Activated T-helper 1 cell treated with anti-CD3 and anti-CD28 coated beads, Interleukin-12 subunit alpha, Interleukin-12 subunit beta, Interleukin-2, Interleukin-4 antibody, amounts not matched to agents 30 ng/mL and 10 ng/mL and 1 ng/mL, durations not matched to agents 14 hours and 24 hours and 36 hours (primary cell): ENCODE measurements around the gene KLHL40. TPM values are rescaled to one million over a fixed set of nuclear protein-coding genes. Genes with fewer than 3 reads are reported as not detected.

Experiments used
- DNase-seq: peaks from one replicate; pipeline ENCODE4 v3.0.0; 2021; ENCODE audit warnings: low spot score
- H3K27ac Mint-ChIP-seq: one replicate; pipeline ENCODE4 v1.8.0; 2021; ENCODE audit warnings: mild to moderate bottlenecking, mixed read lengths
- H3K27me3 Mint-ChIP-seq: one replicate; pipeline ENCODE4 v1.8.0; 2022; ENCODE audit warnings: mild to moderate bottlenecking, moderate library complexity, mixed read lengths; ENCODE audit not compliant: insufficient read depth
- H3K36me3 Mint-ChIP-seq: one replicate; pipeline ENCODE4 v1.8.0; 2021; ENCODE audit warnings: low read depth, mixed read lengths
- H3K4me1 Mint-ChIP-seq: one replicate; pipeline ENCODE4 v1.8.0; 2021; ENCODE audit warnings: low read depth, mixed read lengths
- H3K4me3 Mint-ChIP-seq: one replicate; pipeline ENCODE4 v1.8.0; 2021; ENCODE audit warnings: mild to moderate bottlenecking, moderate library complexity, mixed read lengths
- H3K9me3 Mint-ChIP-seq: one replicate; pipeline ENCODE4 v1.8.0; 2021; ENCODE audit warnings: mixed read lengths
- intact Hi-C: fragments of 100-400 bp; cut with micrococcal nuclease; formaldehyde crosslinking; loops from one replicate; pipeline ENCODE4 v1.15.1; 2024
- total RNA-seq: library from RNA; stranded (reverse); gene quantifications from 2 replicates; pipeline ENCODE4 v1.2.3, GENCODE V29; 2022

KLHL40 gene
- not detected in 2 replicates for total RNA-seq

GRCh38 chr3:42685363-42685881 lies at the start of gene KLHL40:
TSS of gene KLHL40 (plus strand) at chr3:42685537. CDS start at chr3:42685619, 82 bp downstream.
- no peak within 1 kb of the TSS for H3K4me3 Mint-ChIP-seq
- intact Hi-C loops: no loop called here
- no peak within 1 kb of the TSS for H3K27ac Mint-ChIP-seq
- H3K36me3 Mint-ChIP-seq: no peaks in the 10 kb centered on the region
- H3K4me1 Mint-ChIP-seq: peaks cover 5% of the 10 kb centered on the region
- no peak for DNase-seq
- H3K9me3 Mint-ChIP-seq: no peaks in the 10 kb centered on the region
- H3K27me3 Mint-ChIP-seq: peaks cover 14% of the 10 kb centered on the region

- H3K27me3 Mint-ChIP-seq: no peaks in the 10 kb centered on the region
- no peak for DNase-seq
- no peak overlapping the region for H3K27ac Mint-ChIP-seq
- H3K4me1 Mint-ChIP-seq: peaks cover 24% of the 10 kb centered on the region
- intact Hi-C loops: loop anchor here (5.0 kb wide), 1 partner anchor 135 kb away; the partner anchor contains the start of gene VIPR1
- peaks cover 23% of the 10 kb centered on the region for H3K36me3 Mint-ChIP-seq
- no peak overlapping the region for H3K4me3 Mint-ChIP-seq
- no peaks in the 10 kb centered on the region for H3K9me3 Mint-ChIP-seq
These were observed 48.3 kb upstream of the KLHL40 start for GRCh38 chr3:42637001-42637400.

GRCh38 chr3:42638339-42638842 lies 46.9 kb upstream of the KLHL40 start:
- DNase-seq: peak; percentile 60
- Mint-ChIP-seq H3K9me3 (no peaks in the 10 kb centered on the region), H3K27ac (no peak overlapping the region), H3K36me3 (peaks cover 35% of the 10 kb centered on the region), H3K4me3 (no peak overlapping the region), H3K4me1 (peaks cover 23% of the 10 kb centered on the region), H3K27me3 (no peaks in the 10 kb centered on the region)
- intact Hi-C loops: loop anchor here (1.0 to 5.0 kb wide), 11 partner anchors 16 to 751 kb away; partner anchors contain the start of genes CCDC13, HIGD1A, NKTR and SS18L2

- Mint-ChIP-seq H3K36me3 (peaks cover 32% of the 10 kb centered on the region), H3K4me1 (peaks cover 17% of the 10 kb centered on the region), H3K27ac (no peak overlapping the region), H3K4me3 (no peak overlapping the region), H3K27me3 (no peaks in the 10 kb centered on the region), H3K9me3 (no peaks in the 10 kb centered on the region)
- DNase-seq: no peak
- intact Hi-C loops: loop anchor here (2.0 to 5.0 kb wide), 2 partner anchors 137 to 546 kb away; partner anchors contain the start of gene VIPR1
These were observed 46.1 kb upstream of the KLHL40 start for GRCh38 chr3:42639192-42639591.

- Mint-ChIP-seq H3K27ac (no peak overlapping the region), H3K9me3 (no peaks in the 10 kb centered on the region), H3K4me3 (no peak overlapping the region), H3K27me3 (no peaks in the 10 kb centered on the region), H3K36me3 (peaks cover 38% of the 10 kb centered on the region), H3K4me1 (peaks cover 14% of the 10 kb centered on the region)
- intact Hi-C loops: no loop called here
- DNase-seq: no peak
These were observed 45.2 kb upstream of the KLHL40 start for GRCh38 chr3:42640129-42640528.

GRCh38 chr3:42640771-42641370 lies 44.5 kb upstream of the KLHL40 start:
- peak overlapping the region; percentile 57 for H3K4me3 Mint-ChIP-seq
- H3K36me3 Mint-ChIP-seq: peaks cover 38% of the 10 kb centered on the region
- intact Hi-C loops: no loop called here
- DNase-seq: no peak
- no peaks in the 10 kb centered on the region for H3K27me3 Mint-ChIP-seq
- H3K27ac Mint-ChIP-seq: peak overlapping the region; percentile 79
- peaks cover 11% of the 10 kb centered on the region for H3K4me1 Mint-ChIP-seq
- H3K9me3 Mint-ChIP-seq: no peaks in the 10 kb centered on the region

GRCh38 chr3:42647821-42648459 lies 37.4 kb upstream of the KLHL40 start:
- intact Hi-C loops: no loop called here
- no peak for DNase-seq

GRCh38 chr3:42649006-42649405 lies 36.3 kb upstream of the KLHL40 start:
- Mint-ChIP-seq H3K4me3 (no peak overlapping the region), H3K9me3 (no peaks in the 10 kb centered on the region), H3K27ac (no peak overlapping the region), H3K36me3 (peaks cover 28% of the 10 kb centered on the region), H3K27me3 (peaks cover 2% of the 10 kb centered on the region), H3K4me1 (peaks cover 23% of the 10 kb centered on the region)
- no peak for DNase-seq
- intact Hi-C loops: no loop called here

More at GRCh38 chr3:42647821-42648459, 37.4 kb upstream of the KLHL40 start:
- Mint-ChIP-seq H3K4me3 (no peak overlapping the region), H3K36me3 (peaks cover 36% of the 10 kb centered on the region), H3K9me3 (no peaks in the 10 kb centered on the region), H3K4me1 (peaks cover 14% of the 10 kb centered on the region), H3K27ac (no peak overlapping the region), H3K27me3 (no peaks in the 10 kb centered on the region)

GRCh38 chr3:42649783-42650182 lies 35.6 kb upstream of the KLHL40 start:
- Mint-ChIP-seq H3K27me3 (peaks cover 2% of the 10 kb centered on the region), H3K4me3 (no peak overlapping the region), H3K36me3 (peaks cover 23% of the 10 kb centered on the region), H3K27ac (no peak overlapping the region), H3K9me3 (no peaks in the 10 kb centered on the region), H3K4me1 (peaks cover 23% of the 10 kb centered on the region)
- DNase-seq: no peak
- intact Hi-C loops: loop anchor here (5.0 kb wide), 1 partner anchor 93 kb away; no protein-coding TSS in a partner anchor

GRCh38 chr3:42651248-42652091 lies 33.9 kb upstream of the KLHL40 start:
- Mint-ChIP-seq H3K27ac (no peak overlapping the region), H3K9me3 (no peaks in the 10 kb centered on the region), H3K4me1 (peaks cover 23% of the 10 kb centered on the region), H3K36me3 (peaks cover 18% of the 10 kb centered on the region), H3K27me3 (peaks cover 4% of the 10 kb centered on the region), H3K4me3 (peak overlapping the region; percentile 16)
- DNase-seq: no peak
- intact Hi-C loops: loop anchor here (2.0 to 5.0 kb wide), 2 partner anchors 51 to 91 kb away; partner anchors contain the start of gene NKTR

- Mint-ChIP-seq H3K4me1 (peaks cover 23% of the 10 kb centered on the region), H3K9me3 (no peaks in the 10 kb centered on the region), H3K4me3 (peak overlapping the region; percentile 16), H3K27me3 (peaks cover 5% of the 10 kb centered on the region), H3K27ac (no peak overlapping the region), H3K36me3 (peaks cover 15% of the 10 kb centered on the region)
- intact Hi-C loops: loop anchor here (2.0 to 5.0 kb wide), 2 partner anchors 51 to 90 kb away; partner anchors contain the start of gene NKTR
- no peak for DNase-seq
These were observed 33.1 kb upstream of the KLHL40 start for GRCh38 chr3:42652251-42652610.

GRCh38 chr3:42652611-42653302 lies 32.6 kb upstream of the KLHL40 start:
- intact Hi-C loops: loop anchor here (2.0 to 5.0 kb wide), 2 partner anchors 52 to 90 kb away; partner anchors contain the start of gene NKTR
- Mint-ChIP-seq H3K9me3 (no peaks in the 10 kb centered on the region), H3K27me3 (peaks cover 5% of the 10 kb centered on the region), H3K27ac (peak overlapping the region; percentile 63), H3K36me3 (peaks cover 13% of the 10 kb centered on the region), H3K4me1 (peaks cover 23% of the 10 kb centered on the region), H3K4me3 (peak overlapping the region; percentile 85)
- no peak for DNase-seq
